HUDEP-2 (cell line): Measurements from ENCODE around the gene CNTNAP2.

ENCODE experiments used
- DNase-seq, 76 experiments: peaks; one replicate each; lab custom pipeline; 2025; ENCODE audit not compliant: unreplicated experiment in 76 of 76; lab: John Stamatoyannopoulos, UW

Gene CNTNAP2

DNA sequence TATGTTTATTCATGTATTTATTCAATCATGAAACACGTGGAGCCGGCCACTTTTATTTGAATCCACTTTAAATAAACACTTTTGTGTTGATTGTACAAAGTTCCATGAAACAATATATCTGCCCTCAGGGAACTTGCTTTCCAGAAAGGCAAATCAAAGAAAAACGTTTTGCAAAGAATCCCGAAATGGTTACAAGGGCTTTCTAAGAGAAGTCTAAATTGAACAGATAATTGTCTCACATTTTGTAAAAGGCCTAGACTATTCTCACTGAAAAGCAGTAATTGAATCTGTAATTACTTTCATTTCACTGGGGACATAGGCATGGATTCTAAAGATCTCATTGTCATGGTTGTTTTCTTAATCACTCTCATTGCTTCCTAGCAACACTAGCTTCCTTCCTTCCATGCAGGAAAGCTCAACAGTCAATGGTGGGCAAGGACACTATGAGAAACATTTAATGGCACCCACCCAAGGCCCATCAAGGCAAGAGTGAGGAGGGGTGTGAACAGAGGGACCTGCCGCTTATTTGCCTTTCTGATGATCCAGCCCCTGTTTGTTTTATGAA is 1851.5 kb downstream of the CNTNAP2 start:
- no peak for DNase-seq

DNA sequence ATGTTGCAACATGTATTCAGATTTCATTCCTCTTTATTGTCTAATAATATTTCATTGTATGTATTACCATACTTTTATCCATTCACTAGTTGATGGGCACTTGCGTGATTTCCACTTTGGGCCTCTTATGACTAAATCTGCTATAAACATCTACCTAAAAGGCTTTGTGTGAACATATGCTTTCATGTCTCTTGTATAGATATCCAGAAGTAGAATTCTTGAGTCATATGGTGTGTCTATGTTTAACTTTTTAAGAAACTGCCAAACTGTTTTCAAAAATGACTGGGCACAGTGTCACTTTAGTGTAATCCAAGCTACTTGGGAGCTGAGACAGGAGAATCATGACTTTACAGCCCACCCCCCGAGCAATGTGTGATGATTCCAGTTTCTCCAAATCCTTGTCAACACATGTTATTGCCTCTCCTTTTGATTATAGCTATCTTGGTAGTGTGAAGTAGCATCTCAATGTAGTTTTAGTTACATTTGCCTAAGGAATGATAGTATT is 1855.1 kb downstream of the CNTNAP2 start:
- DNase-seq: no peak

GRCh38 chr7:147978201-147978600 is 1861.6 kb downstream of the CNTNAP2 start:
- no peak for DNase-seq

GRCh38 chr7:147978651-147979050 is 1862.0 kb downstream of the CNTNAP2 start:
- no peak for DNase-seq

DNA sequence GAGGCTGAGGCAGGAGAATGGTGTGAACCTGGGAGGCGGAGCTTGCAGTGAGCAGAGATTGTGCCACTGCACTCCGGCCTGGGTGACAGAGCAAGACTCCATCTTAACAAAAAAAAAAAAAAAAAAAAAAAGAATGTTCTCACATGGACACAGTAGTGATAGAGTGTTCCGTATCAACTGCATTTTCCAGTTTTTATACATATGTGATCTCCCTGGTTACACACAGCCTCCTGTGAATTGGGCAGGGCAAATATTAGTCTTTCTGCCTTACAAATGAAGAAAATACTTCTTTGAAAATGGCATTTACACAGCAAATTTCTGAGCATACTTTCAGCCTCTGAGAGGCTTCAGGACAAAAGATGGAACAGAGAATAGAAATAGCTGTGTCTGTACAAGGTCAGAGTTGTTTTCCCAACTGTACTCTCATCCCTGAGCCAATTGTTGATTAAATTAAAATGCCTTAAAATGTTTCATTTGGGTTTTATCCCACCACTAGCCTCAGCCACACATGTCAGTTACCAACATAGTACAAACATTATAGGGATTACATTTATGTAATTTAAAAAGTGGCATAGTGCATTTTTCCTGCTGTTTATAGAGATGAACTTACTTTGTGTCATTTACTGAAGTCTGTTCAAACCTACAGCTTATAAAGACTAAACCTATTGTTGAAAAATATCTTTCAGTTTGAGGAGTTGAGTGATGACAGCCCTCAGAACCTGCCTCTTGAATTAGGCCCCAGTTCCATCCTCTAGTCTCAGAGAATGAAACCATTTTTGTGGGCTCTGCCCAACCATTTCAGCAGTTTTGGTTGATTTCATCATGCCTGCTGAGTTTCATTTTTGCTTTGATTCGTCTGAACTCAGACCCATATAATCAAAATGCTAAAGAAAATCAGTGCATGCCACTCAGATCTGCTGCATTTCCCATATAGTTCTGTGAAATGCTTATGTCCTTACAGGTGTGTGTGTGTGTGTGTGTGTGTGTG is 1864.5 kb downstream of the CNTNAP2 start:
- DNase-seq: no peak

GRCh38 chr7:147982307-147982706 is 1865.7 kb downstream of the CNTNAP2 start:
- DNase-seq: no peak

GRCh38 chr7:147984265-147984664 is 1867.7 kb downstream of the CNTNAP2 start:
- DNase-seq: no peak

GRCh38 chr7:147990079-147990478 is 1873.5 kb downstream of the CNTNAP2 start:
- no peak for DNase-seq

GRCh38 chr7:147990942-147991341 is 1874.3 kb downstream of the CNTNAP2 start:
- DNase-seq: no peak

- DNase-seq: no peak
Measured at GRCh38 chr7:147992698-147993097, 1876.1 kb downstream of the CNTNAP2 start.

DNA sequence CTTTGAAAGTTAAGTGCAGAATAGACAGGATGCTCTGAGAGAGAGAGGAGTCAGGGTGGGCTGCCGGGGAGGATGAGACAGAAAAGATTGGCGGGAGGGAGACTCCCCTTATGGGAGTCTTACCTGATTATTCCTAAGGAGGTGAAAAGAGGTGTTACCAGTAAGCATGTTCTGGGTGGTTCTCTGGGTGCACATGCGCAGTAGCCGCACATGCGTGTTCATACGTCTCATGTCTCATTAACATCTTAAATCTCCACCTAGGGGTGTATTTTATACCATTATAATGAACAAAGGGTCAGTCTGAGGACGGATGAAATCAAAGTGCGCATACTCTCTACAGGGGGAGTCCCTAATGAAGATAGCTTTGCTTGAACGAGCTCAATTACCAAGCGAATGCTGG is 1881.0 kb downstream of the CNTNAP2 start:
- DNase-seq: no peak

- DNase-seq: no peak
Measured at GRCh38 chr7:147999962-148000361, 1883.4 kb downstream of the CNTNAP2 start.

DNA sequence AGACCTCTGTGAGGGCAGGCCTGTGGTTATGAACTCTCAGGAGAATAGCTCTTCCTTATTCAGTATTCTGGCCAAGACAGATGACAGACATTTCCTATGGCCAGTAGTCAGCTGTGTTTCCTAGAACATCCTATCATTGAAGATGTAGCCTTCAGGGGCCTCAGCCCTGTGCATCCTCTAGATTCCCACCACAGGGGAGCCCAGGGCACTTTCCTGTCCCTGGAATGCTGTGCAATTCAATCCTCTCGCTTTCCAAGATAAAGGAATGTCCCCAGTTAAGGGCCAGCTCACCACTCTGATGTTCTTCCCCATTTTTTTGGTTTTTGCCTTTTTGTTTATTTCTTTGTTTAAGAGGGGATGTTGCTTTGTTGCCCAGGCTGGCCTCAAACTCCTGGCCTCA is 1895.2 kb downstream of the CNTNAP2 start:
- DNase-seq: no peak

DNA sequence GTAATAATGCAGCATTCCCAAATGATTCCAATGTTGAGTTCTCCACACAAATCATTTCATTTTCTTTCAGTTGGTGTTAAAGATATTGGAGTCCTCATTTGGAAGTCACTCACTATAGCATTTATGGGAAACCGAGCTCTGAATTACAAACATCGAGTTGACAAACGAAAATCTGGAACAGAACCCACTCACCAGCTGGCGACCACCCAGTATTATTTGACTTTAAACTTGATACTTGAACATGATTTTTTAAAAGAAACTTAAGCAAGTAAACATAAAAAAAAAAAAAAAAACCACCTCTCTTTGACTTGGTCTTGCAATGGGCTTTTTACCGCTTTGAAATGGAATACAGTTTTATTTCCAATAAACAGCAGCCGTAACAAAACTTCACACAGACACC is 1897.4 kb downstream of the CNTNAP2 start:
- DNase-seq: no peak

GRCh38 chr7:148014541-148014940 is 1897.9 kb downstream of the CNTNAP2 start:
- no peak for DNase-seq

DNA sequence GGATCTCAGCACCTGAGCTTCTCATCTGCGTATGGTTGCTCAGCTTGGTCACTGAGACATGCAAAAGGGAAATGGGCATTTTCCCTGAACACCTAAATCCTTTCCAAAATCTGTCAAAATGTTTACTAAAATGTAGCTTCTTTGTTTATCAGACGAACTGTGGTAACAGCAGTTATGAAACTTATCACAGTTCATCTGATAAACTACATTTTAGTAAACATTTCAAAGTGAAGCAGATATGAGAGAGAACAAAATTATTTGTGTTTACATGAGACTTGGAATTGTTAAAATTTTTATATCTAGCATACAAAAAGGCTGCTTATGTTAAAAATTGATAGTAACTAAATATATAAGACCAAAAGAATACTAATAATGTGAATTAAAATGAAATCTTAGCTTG is 1900.5 kb downstream of the CNTNAP2 start:
- no peak for DNase-seq

GRCh38 chr7:148020679-148021078 is 1904.1 kb downstream of the CNTNAP2 start:
- no peak for DNase-seq

DNA sequence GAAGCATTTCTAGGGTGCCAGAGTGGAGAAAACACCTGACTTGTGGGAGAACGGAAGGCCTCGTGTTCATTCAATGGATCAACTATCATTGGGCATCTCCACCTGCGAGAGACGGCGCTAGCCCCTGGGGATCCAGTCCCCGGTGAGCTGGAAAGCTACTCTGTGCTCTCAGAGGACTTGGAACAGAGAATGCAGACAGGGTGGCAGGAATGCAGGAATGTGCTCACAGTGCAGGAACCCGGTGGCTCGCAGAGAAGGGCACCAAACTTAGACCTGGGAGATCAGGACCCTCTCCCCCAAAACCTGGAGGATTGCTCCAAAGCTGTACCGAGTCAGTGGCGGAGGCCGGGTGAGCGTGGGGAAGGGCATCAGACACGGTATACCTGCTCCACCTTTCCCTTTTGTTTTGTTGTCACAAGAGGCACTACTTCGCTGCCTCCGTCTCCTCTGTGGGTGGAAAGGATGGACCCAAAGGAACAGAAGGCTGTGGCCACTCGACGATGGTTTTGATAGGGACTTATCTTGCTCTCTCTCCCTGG is 1905.0 kb downstream of the CNTNAP2 start:
- DNase-seq: no peak

GRCh38 chr7:148022832-148023231 is 1906.2 kb downstream of the CNTNAP2 start:
- DNase-seq: no peak

GRCh38 chr7:148026713-148027112 is 1910.1 kb downstream of the CNTNAP2 start:
- DNase-seq: no peak

DNA sequence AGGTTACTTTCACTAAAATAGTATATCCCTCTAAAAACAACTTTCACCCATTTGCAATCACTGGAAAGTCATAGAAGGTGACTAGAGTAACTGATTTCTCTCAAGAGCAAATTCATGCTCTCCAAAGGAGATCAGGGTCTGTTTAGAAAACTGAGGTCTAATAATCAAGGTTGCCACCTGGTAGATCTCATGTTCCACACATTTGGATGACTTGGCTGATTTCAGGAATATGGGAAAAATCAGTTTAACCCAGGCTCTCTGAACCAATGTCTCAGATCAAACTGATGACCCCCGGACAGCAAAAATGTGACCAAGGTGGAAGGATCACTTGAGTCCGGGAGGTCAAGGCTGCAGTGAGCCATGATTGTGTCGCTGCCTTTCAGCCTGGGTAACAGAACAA is 1911.6 kb downstream of the CNTNAP2 start:
- DNase-seq: no peak

- no peak for DNase-seq
Measured at GRCh38 chr7:148031019-148031418, 1914.4 kb downstream of the CNTNAP2 start.
